ENCODE data around the gene ENPP4.
A peak's percentile ranks its signal among the peaks of the same experiment; 100 is the strongest.

Gene ENPP4

GRCh38 chr6:46170357-46171289, 40.8 kb downstream of the ENPP4 start, which contains the start of gene ENPP5:
ENPP5 (minus strand) TSS chr6:46170980; CDS start chr6:46168262, 2,718 bp downstream.
- DNase-seq (ENCODE audit: low spot score) = peak; percentile 84
- no peak for TF ChIP-seq CTCF (IDR thresholded peaks at IDR 0.05; ENCODE audit: extremely low read depth, insufficient read depth, missing control alignments)
- in situ Hi-C loops (cut with MboI; ENCODE audit: low pct_unique_long_range_greater_than_20kb, low sequenced_read_pairs, unreplicated experiment) = no loop called here

- no peak for TF ChIP-seq CTCF (IDR thresholded peaks at IDR 0.05; ENCODE audit: extremely low read depth, insufficient read depth, missing control alignments)
- in situ Hi-C loops (cut with MboI; ENCODE audit: low pct_unique_long_range_greater_than_20kb, low sequenced_read_pairs, unreplicated experiment) = no loop called here
- DNase-seq (ENCODE audit: low spot score) = no peak
Observed at GRCh38 chr6:46172176-46172575, 42.4 kb downstream of the ENPP4 start.

GRCh38 chr6:46174904-46175303, 45.1 kb downstream of the ENPP4 start:
- in situ Hi-C loops (cut with MboI; ENCODE audit: low pct_unique_long_range_greater_than_20kb, low sequenced_read_pairs, unreplicated experiment) = no loop called here
- TF ChIP-seq CTCF (IDR thresholded peaks at IDR 0.05; ENCODE audit: extremely low read depth, insufficient read depth, missing control alignments) = no peak
- DNase-seq (ENCODE audit: low spot score) = no peak

GRCh38 chr6:46175446-46175845, 45.7 kb downstream of the ENPP4 start:
- in situ Hi-C loops (cut with MboI; ENCODE audit: low pct_unique_long_range_greater_than_20kb, low sequenced_read_pairs, unreplicated experiment) = no loop called here
- TF ChIP-seq CTCF (IDR thresholded peaks at IDR 0.05; ENCODE audit: extremely low read depth, insufficient read depth, missing control alignments) = no peak
- DNase-seq (ENCODE audit: low spot score) = peak; percentile 52

GRCh38 chr6:46175976-46176375, 46.2 kb downstream of the ENPP4 start:
- no peak for TF ChIP-seq CTCF (IDR thresholded peaks at IDR 0.05; ENCODE audit: extremely low read depth, insufficient read depth, missing control alignments)
- DNase-seq (ENCODE audit: low spot score) = peak; percentile 13
- in situ Hi-C loops (cut with MboI; ENCODE audit: low pct_unique_long_range_greater_than_20kb, low sequenced_read_pairs, unreplicated experiment) = no loop called here

GRCh38 chr6:46184114-46184513, 54.3 kb downstream of the ENPP4 start:
- no peak for TF ChIP-seq CTCF (IDR thresholded peaks at IDR 0.05; ENCODE audit: extremely low read depth, insufficient read depth, missing control alignments)
- in situ Hi-C loops (cut with MboI; ENCODE audit: low pct_unique_long_range_greater_than_20kb, low sequenced_read_pairs, unreplicated experiment) = no loop called here
- DNase-seq (ENCODE audit: low spot score) = no peak

Measured in GM13977 (cell line).